OCI-LY7 (cell line): ENCODE measurements around the gene STK31.

Source experiments
- CTCF ChIP-seq: fragments of 200-600 bp; sonication (generic); conservative IDR thresholded peaks from 2 replicates; pipeline ENCODE4 v1.5.1; 2014; ENCODE audit warnings: mild to moderate bottlenecking, antibody characterized with exemption, low read length, moderate library complexity, mixed read lengths
- EZH2phosphoT487 ChIP-seq: fragments of 200-600 bp; sonication (generic); IDR thresholded peaks from 2 replicates; pipeline ENCODE4 v1.6.1; 2018; ENCODE audit warnings: low read depth, borderline replicate concordance, mild to moderate bottlenecking, mixed run types, antibody characterized with exemption, low read length, moderate library complexity, mixed read lengths

- TF ChIP-seq CTCF: no peak
- no peak for TF ChIP-seq EZH2phosphoT487
Observed at GRCh38 chr7:23852988-23853387, 143.0 kb downstream of the STK31 start.
